ENCODE data around the gene CCL16. TPM values are rescaled to one million over a fixed set of nuclear protein-coding genes. Genes with fewer than 3 reads are reported as not detected.

The CCL16 gene
- total RNA-seq, 1 experiment from 2014 or later = not detected

GRCh38 chr17:35986643-35987042 is 5.3 kb upstream of the CCL16 start, which contains the start of gene CCL14:
Gene CCL14, minus strand, starts transcription at chr17:35986729. Its CDS starts 80 bp downstream, at chr17:35986649.
- DNase-seq (ENCODE audit: low spot score) = no peak

DNA sequence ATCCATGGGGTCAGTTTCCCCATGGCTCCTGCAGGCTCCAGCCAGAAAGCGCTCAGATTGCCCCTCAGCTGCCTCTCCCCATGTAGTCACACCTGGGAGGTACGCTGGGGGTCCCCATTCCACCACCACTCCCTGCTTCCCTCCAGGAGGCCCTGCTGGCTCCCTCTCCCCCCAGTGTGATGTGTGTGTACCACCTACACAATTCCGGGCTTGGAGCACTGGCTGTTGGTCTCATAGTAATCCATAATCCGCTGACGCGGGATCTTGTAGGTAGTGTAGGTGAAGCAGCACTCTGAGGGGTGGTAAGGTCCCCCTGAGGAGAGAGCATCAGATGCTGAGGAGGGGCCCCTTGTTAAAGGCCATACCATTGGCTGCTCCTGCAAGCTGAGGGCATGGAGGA is 2.8 kb upstream of the CCL16 start:
- DNase-seq (ENCODE audit: low spot score) = no peak

GRCh38 chr17:35982409-35983191 is 1.3 kb upstream of the CCL16 start:
- DNase-seq (ENCODE audit: low spot score) = no peak

GRCh38 chr17:35981908-35982330 is 622 bp upstream of the CCL16 start:
- peak; percentile 58 for DNase-seq (ENCODE audit: low spot score)

DNA sequence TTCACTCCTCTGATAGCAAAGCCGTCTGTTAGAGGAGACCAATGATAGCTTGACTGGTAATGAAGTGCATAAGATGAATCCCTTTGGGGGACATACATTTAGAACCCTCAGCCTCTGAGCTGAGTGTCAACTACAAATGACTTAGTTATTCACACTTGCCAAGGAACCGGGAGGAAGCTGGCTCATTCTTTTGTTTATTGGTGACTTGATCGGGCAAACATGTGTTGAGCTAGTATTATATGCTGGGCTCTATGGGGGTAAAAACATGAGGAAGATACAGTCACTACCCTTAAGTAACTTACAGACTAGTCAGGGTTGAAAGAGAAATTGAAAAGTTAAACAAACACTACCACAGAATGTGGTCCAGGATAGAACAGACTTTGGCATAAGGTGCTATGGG is 3.0 kb downstream of the CCL16 start:
- no peak for DNase-seq (ENCODE audit: low spot score)

DNA sequence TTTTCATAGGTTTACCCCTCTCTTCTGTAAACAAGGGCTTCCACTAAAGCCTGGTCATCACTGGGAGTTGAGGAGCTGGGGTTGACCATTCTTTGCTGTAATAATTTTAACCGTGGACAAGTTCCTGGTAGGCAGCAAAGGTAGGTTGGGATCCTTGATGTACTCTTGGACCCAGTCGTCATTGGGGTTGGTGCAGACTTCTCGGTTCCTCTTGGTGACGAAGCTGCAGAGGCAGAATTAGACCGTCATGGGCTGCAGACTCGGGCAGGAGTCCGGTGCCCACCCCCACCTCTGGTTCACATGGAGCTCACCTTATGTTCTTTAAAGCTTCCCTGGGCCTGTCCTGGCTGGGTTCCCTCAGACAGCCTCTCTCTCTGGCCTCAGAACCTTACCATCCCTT is 3.8 kb downstream of the CCL16 start:
- no peak for DNase-seq (ENCODE audit: low spot score)

- peak; percentile 28 for DNase-seq (ENCODE audit: low spot score)
These were observed 7.7 kb downstream of the CCL16 start for GRCh38 chr17:35973333-35974260.

GRCh38 chr17:35972945-35973332 is 8.4 kb downstream of the CCL16 start:
- DNase-seq (ENCODE audit: low spot score) = peak; percentile 32

DNA sequence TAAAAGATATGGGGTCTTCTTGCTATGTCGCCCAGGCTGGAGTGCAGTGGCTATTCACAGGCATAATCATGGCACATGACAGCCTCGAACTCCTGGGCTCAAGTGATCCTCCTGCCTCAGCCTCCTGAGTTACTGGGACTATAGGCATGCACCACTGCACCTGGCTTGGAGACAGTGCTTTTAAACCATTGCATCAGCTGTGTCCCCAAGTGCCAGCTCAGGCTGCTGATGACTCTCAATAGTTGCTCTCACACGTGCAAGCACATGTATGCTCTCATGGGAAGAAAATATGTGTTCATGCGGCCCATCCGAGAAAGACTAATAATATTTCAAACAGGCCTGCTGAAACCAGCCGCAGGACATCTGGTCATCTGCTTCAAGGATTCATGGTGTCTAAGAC is 8.8 kb downstream of the CCL16 start:
- DNase-seq (ENCODE audit: low spot score) = no peak

DNA sequence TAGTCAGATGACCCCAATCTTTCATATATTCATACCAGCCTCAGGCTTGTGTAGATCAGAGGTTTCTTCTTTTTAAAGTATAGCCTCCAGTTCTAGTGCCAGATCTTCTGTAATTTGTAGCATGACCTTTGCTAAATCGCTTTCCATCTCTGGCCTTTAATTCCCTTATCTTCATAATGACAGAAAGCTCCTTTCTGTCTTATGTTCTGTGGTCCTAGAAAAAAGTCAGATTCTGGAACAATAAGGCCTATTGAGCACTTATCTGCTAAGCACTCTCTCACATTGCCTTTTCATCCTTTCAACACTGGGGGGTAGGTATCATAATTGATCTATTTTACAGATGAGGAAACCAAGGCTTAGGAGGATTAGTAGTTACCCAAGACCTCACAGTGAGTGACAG is 9.2 kb downstream of the CCL16 start:
- no peak for DNase-seq (ENCODE audit: low spot score)

DNA sequence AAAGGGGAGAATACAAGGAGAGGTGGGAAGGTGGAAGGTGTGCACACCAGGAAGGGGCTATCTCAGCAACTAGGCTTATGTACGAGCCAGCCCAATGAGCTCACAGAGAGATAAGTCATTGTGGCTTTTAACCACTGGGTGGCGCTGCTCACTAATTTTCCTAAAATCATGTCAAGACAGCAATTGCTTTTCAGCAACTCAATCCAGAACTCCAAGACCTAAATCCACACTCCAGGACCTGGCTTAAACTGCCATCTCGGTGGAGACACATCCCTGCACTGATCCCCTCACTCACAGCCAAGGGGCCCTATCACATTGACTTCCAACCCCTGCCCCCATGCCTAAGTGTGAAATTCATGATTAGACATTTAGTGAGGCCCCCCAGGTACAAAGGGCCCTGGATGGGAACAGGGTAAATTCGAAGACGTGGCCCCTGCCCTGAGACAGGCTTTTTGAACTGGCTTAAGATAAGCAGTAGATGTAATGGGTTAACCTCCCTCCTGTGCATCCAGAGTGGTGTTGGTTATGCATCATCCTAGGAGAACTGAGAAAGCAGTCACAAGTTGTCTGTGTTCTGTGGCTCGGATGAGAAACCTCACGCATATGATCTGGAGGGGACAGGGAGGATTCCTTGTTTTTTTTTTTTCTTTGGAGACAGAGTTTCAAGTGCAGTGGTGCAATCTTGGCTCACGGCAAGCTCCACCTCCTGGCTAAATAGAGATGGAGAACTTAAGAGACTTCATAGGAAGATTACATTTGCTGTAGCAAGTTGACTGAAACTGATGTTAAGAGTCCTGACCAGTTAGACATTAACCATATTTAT is 11.5 kb downstream of the CCL16 start:
- peak; percentile 97 for DNase-seq (ENCODE audit: low spot score)

DNA sequence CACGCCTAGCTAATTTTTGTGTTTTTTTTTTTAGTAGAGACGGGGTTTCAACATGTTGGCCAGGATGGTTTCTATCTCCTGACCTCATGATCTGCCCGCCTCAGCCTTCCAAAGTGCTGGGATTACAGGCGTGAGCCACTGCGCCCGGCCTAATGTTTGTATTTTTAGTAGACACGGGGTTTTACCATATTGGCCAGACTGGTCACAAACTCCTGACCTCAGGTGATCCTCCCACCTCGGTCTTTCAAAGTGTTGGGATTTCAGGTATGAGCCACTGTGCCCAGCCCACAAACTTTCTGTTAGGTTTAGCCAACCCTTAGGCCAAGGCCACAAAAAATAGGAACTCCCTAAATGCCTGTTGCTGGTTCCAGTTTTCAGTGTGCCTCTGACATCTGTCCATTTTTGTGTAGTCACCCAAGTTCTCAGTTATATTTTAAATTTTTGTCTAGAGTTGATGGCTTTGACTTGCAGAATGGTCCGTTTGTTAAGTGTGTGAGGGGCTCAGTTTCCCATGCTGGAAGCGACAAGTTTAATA is 12.7 kb downstream of the CCL16 start:
- DNase-seq (ENCODE audit: low spot score) = no peak

- no peak for DNase-seq (ENCODE audit: low spot score)
These were observed 16.0 kb downstream of the CCL16 start for GRCh38 chr17:35965272-35965671.

DNA sequence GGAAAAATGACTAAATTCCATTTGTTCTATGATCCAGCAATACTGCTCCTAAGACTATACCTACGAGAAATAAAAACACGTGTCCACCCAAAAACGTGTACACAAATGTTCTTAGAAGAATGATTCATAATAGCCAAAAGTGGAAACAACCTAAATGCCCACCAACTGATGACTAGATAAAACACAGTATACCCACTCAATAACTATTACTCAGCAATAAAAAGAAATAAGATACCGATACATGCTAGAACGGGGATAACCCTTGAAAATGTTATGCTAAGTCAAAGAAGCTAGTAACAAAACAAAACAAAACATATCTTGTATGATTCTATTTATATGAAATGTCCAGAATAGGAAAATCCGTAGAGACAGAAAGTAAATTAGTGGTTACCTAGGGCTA is 17.6 kb downstream of the CCL16 start:
- no peak for DNase-seq (ENCODE audit: low spot score)

- no peak for DNase-seq (ENCODE audit: low spot score)
These were observed 27.6 kb downstream of the CCL16 start for GRCh38 chr17:35953720-35954119.

GRCh38 chr17:35949401-35949800 is 31.9 kb downstream of the CCL16 start:
- DNase-seq (ENCODE audit: low spot score) = no peak

- no peak for DNase-seq (ENCODE audit: low spot score)
These were observed 33.2 kb downstream of the CCL16 start for GRCh38 chr17:35948092-35948491.

DNA sequence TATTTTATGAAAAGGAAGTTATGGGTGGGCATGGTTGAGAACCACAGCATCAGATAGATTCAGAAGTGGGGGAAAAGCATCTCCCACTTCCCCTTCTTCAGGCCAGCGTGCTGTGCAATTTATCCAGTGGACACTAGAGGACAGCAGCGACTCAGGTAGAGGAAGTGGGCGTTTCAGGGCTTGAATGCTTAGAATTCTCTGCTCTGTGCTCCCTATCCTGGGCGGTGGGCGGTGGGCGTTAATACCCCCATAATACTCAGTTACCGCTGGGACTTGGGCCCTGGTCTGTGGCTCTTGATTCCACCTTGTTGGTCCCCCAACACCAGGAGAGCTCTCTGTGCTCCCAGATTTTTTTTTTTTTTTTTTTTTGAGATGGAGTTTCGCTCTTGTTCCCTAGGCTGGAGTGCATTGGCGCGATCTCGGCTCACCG is 34.1 kb downstream of the CCL16 start:
- DNase-seq (ENCODE audit: low spot score) = peak; percentile 77

DNA sequence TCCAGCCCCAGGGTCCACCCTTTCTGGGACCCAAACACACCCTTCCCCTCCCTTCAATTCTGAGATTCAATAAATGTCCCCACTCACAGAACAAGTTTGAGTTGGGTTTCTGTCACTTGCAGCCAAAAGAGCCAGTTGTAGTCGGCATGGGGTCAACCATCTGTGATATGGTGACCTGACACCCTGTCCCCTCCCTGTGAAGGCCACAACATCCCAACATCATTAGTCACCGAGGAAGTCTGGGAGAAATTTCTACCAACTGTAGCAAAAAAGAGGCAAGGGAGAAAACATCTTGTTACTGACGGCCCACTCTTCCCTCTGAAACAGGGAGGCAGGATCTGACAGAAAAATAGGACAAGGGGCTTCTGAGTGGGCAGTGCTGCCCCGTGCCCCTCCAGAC is 37.1 kb downstream of the CCL16 start:
- no peak for DNase-seq (ENCODE audit: low spot score)

DNA sequence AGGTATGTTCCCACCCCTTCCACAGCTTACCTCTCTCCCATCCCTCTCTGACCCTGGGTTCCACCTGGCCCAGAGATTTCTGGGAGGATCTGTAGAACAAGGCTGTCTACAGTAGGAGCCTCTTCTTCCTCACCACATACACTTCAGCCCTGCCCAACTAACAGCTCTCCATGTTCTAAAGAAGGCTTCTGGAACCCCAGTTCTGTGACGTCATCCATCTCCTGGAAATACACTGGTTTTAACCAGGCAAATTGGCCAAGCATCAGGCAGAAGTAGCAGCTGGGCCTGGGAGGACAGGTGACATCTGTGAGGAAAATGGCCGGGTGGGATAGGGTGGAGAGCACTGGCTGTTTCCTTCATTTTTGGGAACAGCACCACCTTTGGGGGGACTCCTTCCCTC is 37.8 kb downstream of the CCL16 start, which contains the start of gene LYZL6:
LYZL6 (minus strand) TSS at position 177 of the 400 bp plus-strand sequence. CDS start 4,357 bp downstream, outside the sequence.
- no peak for DNase-seq (ENCODE audit: low spot score)

DNA sequence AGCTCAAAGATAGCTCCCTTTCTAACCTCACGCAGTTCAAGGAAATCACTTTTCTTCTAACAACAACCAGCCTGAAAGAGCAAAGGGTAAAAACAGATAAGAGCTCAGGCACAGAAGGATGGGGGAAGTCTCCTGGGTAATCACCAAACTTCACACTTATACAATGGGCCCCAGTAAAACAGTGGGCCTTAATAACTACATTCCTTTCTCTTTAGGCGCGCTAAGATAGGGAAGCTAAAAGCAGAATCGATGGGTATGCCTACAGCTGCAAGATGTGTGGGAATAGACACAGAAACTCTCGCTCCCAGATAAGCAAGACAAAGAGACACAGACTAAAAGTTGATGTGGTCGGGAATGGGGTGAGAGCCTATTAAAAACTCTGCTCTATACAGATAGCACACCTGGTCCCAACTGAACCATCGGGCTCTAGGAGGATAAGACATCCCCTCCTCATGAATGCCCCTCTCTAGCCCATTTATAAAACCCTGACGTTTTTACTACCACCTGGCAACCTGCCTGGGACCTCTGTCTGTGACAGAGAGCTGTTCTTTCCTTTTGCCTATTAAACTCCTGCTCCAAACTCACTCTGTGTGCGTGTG is 38.6 kb downstream of the CCL16 start:
- no peak for DNase-seq (ENCODE audit: low spot score)
